Measurements from ENCODE around the gene SLC40A1.

DNA sequence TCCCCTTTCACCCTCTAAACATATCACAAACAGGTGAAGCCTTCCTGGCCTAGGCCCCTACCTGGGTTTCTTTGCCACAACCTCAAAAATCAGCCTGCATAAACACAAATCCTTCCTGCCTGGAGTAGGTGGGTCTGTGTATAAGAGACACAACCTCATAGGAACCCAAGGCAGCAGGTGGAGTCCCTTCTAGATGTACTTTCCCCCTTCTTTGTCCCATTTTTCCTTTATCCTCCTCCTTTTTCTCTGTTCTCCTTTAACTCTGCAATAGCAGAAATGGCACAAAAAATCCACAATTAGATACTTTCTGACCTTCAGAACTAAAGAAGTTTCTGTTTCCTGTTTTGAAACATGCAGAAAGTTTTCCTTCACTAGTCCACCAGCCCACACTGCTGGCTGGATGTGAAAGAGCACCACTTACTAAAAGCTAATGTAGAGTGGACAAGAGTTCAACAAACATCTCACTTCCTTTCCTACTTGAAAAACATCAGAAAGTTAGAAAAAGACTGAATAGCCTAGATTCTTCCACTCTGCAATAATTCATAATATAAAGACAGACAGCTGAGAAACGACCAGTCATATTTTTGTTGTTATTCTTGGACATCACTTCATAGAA lies 11.2 kb downstream of the SLC40A1 start:
- TF ChIP-seq KDM1A (IDR thresholded peaks at IDR 0.05; ENCODE audit: borderline replicate concordance) (no peak), NR2C1 (IDR thresholded peaks at IDR 0.05) (no peak), POLR2A (IDR thresholded peaks at IDR 0.05; ENCODE audit: low read depth, low read length) (no peak), EZH2 (IDR thresholded peaks at IDR 0.05; ENCODE audit: borderline replicate concordance, control insufficient read depth, low read depth, low read length) (no peak), RAD21 (IDR thresholded peaks at IDR 0.05; ENCODE audit: insufficient read depth, low read depth, low read length) (no peak), ESRRA (IDR thresholded peaks at IDR 0.05; ENCODE audit: low read length) (no peak), DPF2 (IDR thresholded peaks at IDR 0.05) (no peak), POLR2AphosphoS5 (IDR thresholded peaks at IDR 0.05; ENCODE audit: low read length) (no peak), MXI1 (IDR thresholded peaks at IDR 0.05; ENCODE audit: low read depth, low read length) (no peak), CHD2 (IDR thresholded peaks at IDR 0.05; ENCODE audit: borderline replicate concordance, low read depth, low read length) (no peak), YY1 (IDR thresholded peaks at IDR 0.05; ENCODE audit: low read depth, low read length) (no peak)
- TF ChIP-seq, protein P1, sequence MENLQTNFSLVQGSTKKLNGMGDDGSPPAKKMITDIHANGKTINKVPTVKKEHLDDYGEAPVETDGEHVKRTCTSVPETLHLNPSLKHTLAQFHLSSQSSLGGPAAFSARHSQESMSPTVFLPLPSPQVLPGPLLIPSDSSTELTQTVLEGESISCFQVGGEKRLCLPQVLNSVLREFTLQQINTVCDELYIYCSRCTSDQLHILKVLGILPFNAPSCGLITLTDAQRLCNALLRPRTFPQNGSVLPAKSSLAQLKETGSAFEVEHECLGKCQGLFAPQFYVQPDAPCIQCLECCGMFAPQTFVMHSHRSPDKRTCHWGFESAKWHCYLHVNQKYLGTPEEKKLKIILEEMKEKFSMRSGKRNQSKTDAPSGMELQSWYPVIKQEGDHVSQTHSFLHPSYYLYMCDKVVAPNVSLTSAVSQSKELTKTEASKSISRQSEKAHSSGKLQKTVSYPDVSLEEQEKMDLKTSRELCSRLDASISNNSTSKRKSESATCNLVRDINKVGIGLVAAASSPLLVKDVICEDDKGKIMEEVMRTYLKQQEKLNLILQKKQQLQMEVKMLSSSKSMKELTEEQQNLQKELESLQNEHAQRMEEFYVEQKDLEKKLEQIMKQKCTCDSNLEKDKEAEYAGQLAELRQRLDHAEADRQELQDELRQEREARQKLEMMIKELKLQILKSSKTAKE (IDR thresholded peaks at IDR 0.05; ENCODE audit: low read depth, poor library complexity, severe bottlenecking): no peak
- TF ChIP-seq, protein P2, sequence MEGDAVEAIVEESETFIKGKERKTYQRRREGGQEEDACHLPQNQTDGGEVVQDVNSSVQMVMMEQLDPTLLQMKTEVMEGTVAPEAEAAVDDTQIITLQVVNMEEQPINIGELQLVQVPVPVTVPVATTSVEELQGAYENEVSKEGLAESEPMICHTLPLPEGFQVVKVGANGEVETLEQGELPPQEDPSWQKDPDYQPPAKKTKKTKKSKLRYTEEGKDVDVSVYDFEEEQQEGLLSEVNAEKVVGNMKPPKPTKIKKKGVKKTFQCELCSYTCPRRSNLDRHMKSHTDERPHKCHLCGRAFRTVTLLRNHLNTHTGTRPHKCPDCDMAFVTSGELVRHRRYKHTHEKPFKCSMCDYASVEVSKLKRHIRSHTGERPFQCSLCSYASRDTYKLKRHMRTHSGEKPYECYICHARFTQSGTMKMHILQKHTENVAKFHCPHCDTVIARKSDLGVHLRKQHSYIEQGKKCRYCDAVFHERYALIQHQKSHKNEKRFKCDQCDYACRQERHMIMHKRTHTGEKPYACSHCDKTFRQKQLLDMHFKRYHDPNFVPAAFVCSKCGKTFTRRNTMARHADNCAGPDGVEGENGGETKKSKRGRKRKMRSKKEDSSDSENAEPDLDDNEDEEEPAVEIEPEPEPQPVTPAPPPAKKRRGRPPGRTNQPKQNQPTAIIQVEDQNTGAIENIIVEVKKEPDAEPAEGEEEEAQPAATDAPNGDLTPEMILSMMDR (IDR thresholded peaks at IDR 0.05 in 2 of 3, conservative IDR thresholded peaks at IDR 0.05 in 1 of 3; ENCODE audit: control insufficient read depth in 2 of 3, extremely low read depth in 1 of 3, insufficient read depth in 1 of 3, low read depth in 3 of 3, low read length in 3 of 3): no peak
- TF ChIP-seq, protein P3, sequence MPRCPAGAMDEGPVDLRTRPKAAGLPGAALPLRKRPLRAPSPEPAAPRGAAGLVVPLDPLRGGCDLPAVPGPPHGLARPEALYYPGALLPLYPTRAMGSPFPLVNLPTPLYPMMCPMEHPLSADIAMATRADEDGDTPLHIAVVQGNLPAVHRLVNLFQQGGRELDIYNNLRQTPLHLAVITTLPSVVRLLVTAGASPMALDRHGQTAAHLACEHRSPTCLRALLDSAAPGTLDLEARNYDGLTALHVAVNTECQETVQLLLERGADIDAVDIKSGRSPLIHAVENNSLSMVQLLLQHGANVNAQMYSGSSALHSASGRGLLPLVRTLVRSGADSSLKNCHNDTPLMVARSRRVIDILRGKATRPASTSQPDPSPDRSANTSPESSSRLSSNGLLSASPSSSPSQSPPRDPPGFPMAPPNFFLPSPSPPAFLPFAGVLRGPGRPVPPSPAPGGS (IDR thresholded peaks at IDR 0.05; ENCODE audit: borderline replicate concordance, insufficient read depth, low read depth, low read length, poor library complexity, severe bottlenecking): no peak

All from GM12878 (cell line).